NCI-H524 (cell line): ENCODE measurements around the gene TRPM1.
"Not testable (repeated sequence)": the region's sequence is repeated elsewhere in the genome, so short reads cannot be mapped to it uniquely, and the experiment has no call there.

Source experiments
- DNase-seq, 2 experiments: peaks; one replicate each; lab custom pipeline; 2025; lab: John Stamatoyannopoulos, UW

The TRPM1 gene

GRCh38 chr15:31125061-31125460 is 23.5 kb upstream of the TRPM1 start:
- no peak for DNase-seq

GRCh38 chr15:31116423-31117030 is 15.0 kb upstream of the TRPM1 start:
- DNase-seq = no peak

- DNase-seq = no peak
Observed at GRCh38 chr15:31111091-31111647, 9.6 kb upstream of the TRPM1 start.

- DNase-seq = no peak
Observed at GRCh38 chr15:31108836-31109235, 7.3 kb upstream of the TRPM1 start.

- DNase-seq = peak in 1 of 2 experiments; percentile 46
Observed at GRCh38 chr15:31106495-31107300, 5.2 kb upstream of the TRPM1 start.

GRCh38 chr15:31104003-31104402 is 2.5 kb upstream of the TRPM1 start:
- no peak for DNase-seq

GRCh38 chr15:31102374-31103342 is 1.1 kb upstream of the TRPM1 start:
- DNase-seq = peak in 1 of 2 experiments; percentile 35

- DNase-seq = peak; percentile 91
Observed at GRCh38 chr15:31102039-31102321, 455 bp upstream of the TRPM1 start.

GRCh38 chr15:31100738-31101137 is 787 bp downstream of the TRPM1 start:
- no peak for DNase-seq

- peak in 1 of 2 experiments; percentile 15 for DNase-seq
Observed at GRCh38 chr15:31098953-31099740, 2.4 kb downstream of the TRPM1 start.

- no peak for DNase-seq
Observed at GRCh38 chr15:31098491-31098917, 3.0 kb downstream of the TRPM1 start.

- DNase-seq = no peak
Observed at GRCh38 chr15:31096563-31096962, 5.0 kb downstream of the TRPM1 start.

- DNase-seq = no peak
Observed at GRCh38 chr15:31091481-31091880, 10.0 kb downstream of the TRPM1 start.

- DNase-seq = no peak
Observed at GRCh38 chr15:31090766-31091165, 10.8 kb downstream of the TRPM1 start.

- DNase-seq = no peak
Observed at GRCh38 chr15:31089368-31090047, 12.0 kb downstream of the TRPM1 start.

GRCh38 chr15:31088672-31089367 is 12.7 kb downstream of the TRPM1 start:
- no peak for DNase-seq

GRCh38 chr15:31088041-31088440 is 13.5 kb downstream of the TRPM1 start:
- not testable (repeated sequence) for DNase-seq

- no peak for DNase-seq
Observed at GRCh38 chr15:31086344-31086743, 15.2 kb downstream of the TRPM1 start.

GRCh38 chr15:31085359-31085758 is 16.2 kb downstream of the TRPM1 start:
- no peak for DNase-seq

GRCh38 chr15:31084176-31084575 is 17.3 kb downstream of the TRPM1 start:
- no peak for DNase-seq
